Smooth muscle cell (in vitro differentiated cells): ENCODE results near the gene CD84. TPM values are rescaled to one million over a fixed set of nuclear protein-coding genes. Genes with fewer than 3 reads are reported as not detected.
A peak's percentile ranks its signal among the peaks of the same experiment; 100 is the strongest.

Source experiments
- DNase-seq: peaks from one replicate; lab custom pipeline; 2025; ENCODE audit not compliant: unreplicated experiment; lab: John Stamatoyannopoulos, UW
- H2AFZ ChIP-seq: fragments of 200-600 bp; sonication (generic); 2 replicates; pipeline ENCODE4 v1.6.0; 2016; ENCODE audit warnings: antibody characterized with exemption, low read depth, mild to moderate bottlenecking
- H3F3A ChIP-seq: fragments of 200-600 bp; sonication (generic); 2 replicates; pipeline ENCODE4 v1.6.0; 2017; ENCODE audit warnings: antibody characterized with exemption, low read depth
- H3K27ac ChIP-seq: fragments of 200-600 bp; sonication (generic); 2 replicates; pipeline ENCODE4 v1.5.1; 2016; ENCODE audit warnings: low read depth, mild to moderate bottlenecking
- H3K27me3 ChIP-seq: fragments of 200-600 bp; sonication (generic); 2 replicates; pipeline ENCODE4 v1.6.1; 2016; ENCODE audit warnings: low read depth, mild to moderate bottlenecking
- H3K36me3 ChIP-seq: fragments of 200-600 bp; sonication (generic); 2 replicates; pipeline ENCODE4 v1.5.1; 2016; ENCODE audit warnings: low read depth
- H3K4me1 ChIP-seq: fragments of 200-600 bp; sonication (generic); 2 replicates; pipeline ENCODE4 v1.5.1; 2016; ENCODE audit warnings: low read depth
- H3K4me2 ChIP-seq: fragments of 200-600 bp; sonication (generic); 2 replicates; pipeline ENCODE4 v1.6.0; 2016; ENCODE audit warnings: mild to moderate bottlenecking
- H3K4me3 ChIP-seq: fragments of 200-600 bp; sonication (generic); 2 replicates; pipeline ENCODE4 v1.5.1; 2016; ENCODE audit warnings: mild to moderate bottlenecking
- H3K79me2 ChIP-seq: fragments of 200-600 bp; sonication (generic); 2 replicates; pipeline ENCODE4 v1.6.0; 2016; ENCODE audit warnings: low read depth, mild to moderate bottlenecking
- H3K9ac ChIP-seq: fragments of 200-600 bp; sonication (generic); 2 replicates; pipeline ENCODE4 v1.6.0; 2016; ENCODE audit warnings: low read depth
- H3K9me3 ChIP-seq: fragments of 200-600 bp; sonication (generic); replicated peaks from 2 replicates; pipeline ENCODE4 v1.5.1; 2016; ENCODE audit warnings: low read depth
- H4K20me1 ChIP-seq: fragments of 200-600 bp; sonication (generic); 2 replicates; pipeline ENCODE4 v1.6.0; 2016; ENCODE audit warnings: low read depth
- WGBS: methylation state at CpG from one replicate; pipeline ENCODE4 v1.1.7; 2016; ENCODE audit warnings: low lambda C conversion rate; 5-methylcytosine and 5-hydroxymethylcytosine counted together
- polyA plus RNA-seq: library from polyadenylated mRNA; unstranded; fragments of >200 nt; fragmentation: Nextera tagmentation; extraction: Ambion mirVana; gene quantifications from 2 replicates; pipeline ENCODE4 v1.2.1, GENCODE V29; 2016
- total RNA-seq: library from RNA; depleted of rRNA; stranded (reverse); fragments of >200 nt; gene quantifications from 2 replicates; pipeline ENCODE4 v1.2.3, GENCODE V29; 2014
- TF ChIP-seq, protein P1 (sequence below): fragments of 200-600 bp; sonication (generic); IDR thresholded peaks from 2 replicates; pipeline ENCODE4 v1.5.1; 2017; ENCODE audit warnings: borderline replicate concordance, mild to moderate bottlenecking, antibody characterized with exemption; ENCODE audit not compliant: insufficient read depth, poor library complexity, severe bottlenecking

CD84 gene
- total and polyA plus RNA-seq, 2 experiments from 2014 or later: not detected

DNA sequence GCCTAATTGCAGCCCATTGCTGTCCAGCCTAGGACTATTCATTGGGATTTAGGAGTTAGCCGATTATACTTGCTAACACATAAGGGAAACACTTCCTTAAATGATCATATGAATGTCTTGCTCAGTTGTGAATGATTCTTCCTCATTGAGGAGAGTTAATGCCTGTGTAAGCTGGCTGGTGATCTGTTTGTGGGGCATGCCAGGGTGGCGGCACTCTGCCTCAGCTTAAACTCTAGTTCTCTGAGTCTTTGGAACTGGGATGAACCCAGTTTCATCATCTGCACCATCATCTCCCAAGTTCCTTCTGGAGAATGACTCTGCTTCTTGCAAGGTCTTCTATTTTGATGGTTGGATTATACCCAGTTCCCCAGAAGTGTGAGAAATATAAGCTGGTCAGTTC lies 32.4 kb downstream of the CD84 start:
- Histone ChIP-seq H3K4me3 (no peak overlapping the region), H3K79me2 (no peaks in the 10 kb centered on the region), H3K9me3 (no peaks in the 10 kb centered on the region), H3K27ac (no peak overlapping the region), H3K4me1 (peaks cover 5% of the 10 kb centered on the region), H2AFZ (no peak overlapping the region), H3F3A (no peaks in the 10 kb centered on the region), H3K9ac (no peak overlapping the region), H3K27me3 (no peaks in the 10 kb centered on the region), H3K4me2 (no peak overlapping the region), H3K36me3 (no peaks in the 10 kb centered on the region), H4K20me1 (no peaks in the 10 kb centered on the region)
- no peak for DNase-seq
- TF ChIP-seq, protein P1, sequence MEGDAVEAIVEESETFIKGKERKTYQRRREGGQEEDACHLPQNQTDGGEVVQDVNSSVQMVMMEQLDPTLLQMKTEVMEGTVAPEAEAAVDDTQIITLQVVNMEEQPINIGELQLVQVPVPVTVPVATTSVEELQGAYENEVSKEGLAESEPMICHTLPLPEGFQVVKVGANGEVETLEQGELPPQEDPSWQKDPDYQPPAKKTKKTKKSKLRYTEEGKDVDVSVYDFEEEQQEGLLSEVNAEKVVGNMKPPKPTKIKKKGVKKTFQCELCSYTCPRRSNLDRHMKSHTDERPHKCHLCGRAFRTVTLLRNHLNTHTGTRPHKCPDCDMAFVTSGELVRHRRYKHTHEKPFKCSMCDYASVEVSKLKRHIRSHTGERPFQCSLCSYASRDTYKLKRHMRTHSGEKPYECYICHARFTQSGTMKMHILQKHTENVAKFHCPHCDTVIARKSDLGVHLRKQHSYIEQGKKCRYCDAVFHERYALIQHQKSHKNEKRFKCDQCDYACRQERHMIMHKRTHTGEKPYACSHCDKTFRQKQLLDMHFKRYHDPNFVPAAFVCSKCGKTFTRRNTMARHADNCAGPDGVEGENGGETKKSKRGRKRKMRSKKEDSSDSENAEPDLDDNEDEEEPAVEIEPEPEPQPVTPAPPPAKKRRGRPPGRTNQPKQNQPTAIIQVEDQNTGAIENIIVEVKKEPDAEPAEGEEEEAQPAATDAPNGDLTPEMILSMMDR: no peak
- WGBS: 89% methylated on average over 2 of the region's 2 CpGs

DNA sequence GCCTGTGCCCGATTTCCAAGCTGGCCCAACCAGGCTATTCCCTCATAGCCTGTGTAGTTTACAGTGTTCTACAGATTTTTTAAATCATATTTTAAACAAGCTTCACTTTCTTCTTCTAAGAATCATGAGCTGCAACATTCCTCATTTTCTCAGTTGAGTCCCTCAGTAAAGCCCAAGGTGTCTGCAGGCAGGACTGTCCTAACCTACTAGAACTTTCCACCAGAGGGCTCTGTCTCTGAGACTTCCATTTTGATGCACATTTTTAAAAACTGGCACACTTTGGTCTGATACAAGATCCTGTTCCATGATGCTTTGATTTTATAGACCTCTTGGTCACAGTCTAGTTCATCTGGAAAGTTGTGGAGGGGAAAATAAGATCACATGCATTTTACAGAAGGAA lies 34.6 kb downstream of the CD84 start:
- Histone ChIP-seq H3K79me2 (no peaks in the 10 kb centered on the region), H4K20me1 (no peaks in the 10 kb centered on the region), H3K9me3 (no peaks in the 10 kb centered on the region), H3K27me3 (no peaks in the 10 kb centered on the region), H3K9ac (no peak overlapping the region), H2AFZ (no peak overlapping the region), H3K4me1 (peaks cover 7% of the 10 kb centered on the region), H3K27ac (no peak overlapping the region), H3K4me3 (no peak overlapping the region), H3K36me3 (no peaks in the 10 kb centered on the region), H3K4me2 (no peak overlapping the region), H3F3A (peaks cover under 1% of the 10 kb centered on the region)
- TF ChIP-seq, protein P1: peak; percentile 28
- 96% methylated on average over 1 of the region's 1 CpG for WGBS
- DNase-seq: no peak

DNA sequence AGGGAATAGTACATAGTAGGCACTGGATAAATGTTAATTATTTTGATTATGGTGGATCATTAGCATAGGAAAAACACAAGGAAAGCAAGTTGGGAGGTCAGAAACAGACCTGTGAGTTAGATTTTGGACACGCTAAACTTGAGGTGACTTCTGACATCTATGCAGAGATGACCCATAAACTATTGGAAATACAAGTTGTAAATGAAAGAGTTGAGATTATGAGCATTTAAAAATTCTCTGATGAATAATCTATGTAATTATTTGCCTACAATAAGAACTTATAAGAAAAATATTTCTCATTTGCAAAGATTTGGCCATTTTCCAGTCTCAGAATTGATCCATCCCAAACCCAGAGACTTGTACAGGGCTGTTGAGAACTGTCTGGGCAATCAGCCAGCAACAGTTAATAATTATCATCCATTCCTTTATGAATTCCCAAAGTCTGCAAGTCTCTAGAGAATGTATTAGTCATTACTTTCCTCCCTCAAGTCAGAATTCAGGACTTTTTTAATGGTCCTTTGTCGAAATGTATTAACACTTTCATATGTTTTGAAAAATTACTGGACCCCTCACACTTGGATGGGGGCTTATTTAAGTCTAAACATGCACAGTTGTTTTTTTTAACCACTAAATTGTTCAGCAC lies 36.9 kb downstream of the CD84 start:
- Histone ChIP-seq H3K9ac (no peak overlapping the region), H2AFZ (no peak overlapping the region), H3K4me1 (peaks cover 7% of the 10 kb centered on the region), H3K27ac (no peak overlapping the region), H3K79me2 (no peaks in the 10 kb centered on the region), H3K27me3 (no peaks in the 10 kb centered on the region), H3K4me3 (no peak overlapping the region), H4K20me1 (no peaks in the 10 kb centered on the region), H3F3A (peaks cover 3% of the 10 kb centered on the region), H3K4me2 (peak overlapping the region; percentile 40), H3K36me3 (no peaks in the 10 kb centered on the region), H3K9me3 (no peaks in the 10 kb centered on the region)
- TF ChIP-seq, protein P1: no peak
- DNase-seq: no peak
- 0% methylated on average over 2 of the region's 2 CpGs for WGBS

DNA sequence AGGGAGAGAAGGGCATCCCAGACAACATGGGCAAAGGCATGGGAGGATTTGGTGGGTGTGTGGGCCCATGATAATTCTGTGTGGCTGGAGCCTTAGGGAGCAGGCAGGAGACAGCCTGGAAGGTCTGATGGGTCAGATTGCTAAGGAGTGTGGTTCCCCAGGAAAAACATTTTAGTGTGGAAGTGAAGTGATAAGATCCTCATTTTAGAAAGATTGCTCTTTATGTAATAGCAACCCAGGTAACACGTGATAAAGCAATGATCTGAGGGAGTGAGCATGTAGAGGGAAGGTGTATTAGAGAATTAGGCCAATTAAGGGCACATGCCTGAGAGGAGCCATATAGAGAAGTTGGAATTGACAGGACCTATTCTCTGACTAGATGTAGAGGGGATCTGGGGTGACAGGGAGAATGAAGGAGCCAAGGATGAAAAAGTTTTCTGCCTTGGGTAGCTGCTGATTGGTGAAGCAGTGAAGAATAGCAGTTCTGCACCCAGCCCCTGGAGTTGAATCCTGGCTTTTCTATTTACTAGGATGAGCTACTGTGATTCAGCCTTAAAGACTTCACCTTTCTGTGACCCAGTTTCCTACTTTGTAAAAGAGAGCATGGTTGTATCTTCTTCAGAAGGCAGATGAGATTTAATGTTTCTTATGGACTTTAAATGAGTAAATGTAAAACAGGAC lies 37.5 kb downstream of the CD84 start:
- no peaks in the 10 kb centered on the region for H3K9me3 ChIP-seq
- no peak overlapping the region for H3K9ac ChIP-seq
- peak overlapping the region; percentile 40 for H3K4me2 ChIP-seq
- no peaks in the 10 kb centered on the region for H3K36me3 ChIP-seq
- H3K4me1 ChIP-seq: peaks cover 7% of the 10 kb centered on the region
- H3K27ac ChIP-seq: no peak overlapping the region
- TF ChIP-seq, protein P1: no peak
- no peak overlapping the region for H3K4me3 ChIP-seq
- H3K79me2 ChIP-seq: no peaks in the 10 kb centered on the region
- DNase-seq: no peak
- 61% methylated on average over 1 of the region's 1 CpG for WGBS
- H3K27me3 ChIP-seq: no peaks in the 10 kb centered on the region
- H4K20me1 ChIP-seq: no peaks in the 10 kb centered on the region
- peaks cover 3% of the 10 kb centered on the region for H3F3A ChIP-seq
- no peak overlapping the region for H2AFZ ChIP-seq
